NT2/D1 (cell line): ENCODE data around the gene VIM.
"Not testable (repeated sequence)": the region's sequence is repeated elsewhere in the genome, so short reads cannot be mapped to it uniquely, and the experiment has no call there.

Experiments
- DNase-seq: peaks from one replicate; pipeline ENCODE4 v3.0.0-alpha.2; 2011; ENCODE audit warnings: low read depth, low spot score
- H3K27me3 ChIP-seq: 2 replicates; pipeline ENCODE4 v1.6.0; 2011; ENCODE audit warnings: mild to moderate bottlenecking; ENCODE audit not compliant: insufficient read length, insufficient read depth
- H3K36me3 ChIP-seq: 2 replicates; pipeline ENCODE4 v1.6.1; 2011; ENCODE audit warnings: mild to moderate bottlenecking, low read length, mixed read lengths; ENCODE audit not compliant: insufficient read depth, insufficient read length
- H3K4me1 ChIP-seq: 2 replicates; pipeline ENCODE4 v1.5.1; 2011; ENCODE audit not compliant: insufficient read depth, insufficient read length
- H3K4me3 ChIP-seq: 2 replicates; pipeline ENCODE4 v1.5.1; 2011; ENCODE audit warnings: low read depth; ENCODE audit not compliant: insufficient read length
- H3K9ac ChIP-seq: 2 replicates; pipeline ENCODE4 v1.6.0; 2011; ENCODE audit warnings: low read depth; ENCODE audit not compliant: insufficient read length
- H3K9me3 ChIP-seq: 2 replicates; pipeline ENCODE4 v1.5.1; 2011; ENCODE audit warnings: mild to moderate bottlenecking, low read length; ENCODE audit not compliant: insufficient read depth
- SUZ12 ChIP-seq: IDR thresholded peaks from 2 replicates; pipeline ENCODE4 v1.6.1; 2011; ENCODE audit not compliant: insufficient read length, insufficient read depth; ENCODE audit errors: extremely low read depth
- YY1 ChIP-seq: IDR thresholded peaks from 2 replicates; pipeline ENCODE4 v1.6.1; 2011; ENCODE audit not compliant: insufficient read length, insufficient read depth
- ZNF274 ChIP-seq: IDR thresholded peaks from 2 replicates; pipeline ENCODE4 v1.6.1; 2011; ENCODE audit warnings: mild to moderate bottlenecking, low read depth, low read length

Gene VIM

DNA sequence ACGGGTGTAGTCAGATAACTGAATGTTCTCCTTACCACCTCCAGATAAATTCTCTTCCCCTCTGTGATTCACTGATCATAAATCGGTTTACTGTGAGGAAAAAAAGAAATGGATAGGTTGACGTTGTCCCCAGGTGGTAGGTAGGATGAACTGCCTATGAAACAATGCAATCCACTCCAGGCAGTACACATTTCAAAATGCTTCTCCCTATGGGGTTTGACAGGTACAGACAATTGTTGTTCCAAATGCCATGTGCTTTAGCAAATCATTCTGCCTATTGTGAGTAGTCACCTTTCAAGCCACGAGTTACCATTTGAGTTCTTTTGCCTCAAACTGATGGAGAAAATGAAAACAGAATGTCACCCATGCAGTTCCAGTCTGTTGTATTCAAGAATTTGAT, 21.8 kb downstream of the VIM start:
- DNase-seq = no peak
- no peaks in the 10 kb centered on the region for H3K4me1 ChIP-seq
- H3K9me3 ChIP-seq = peaks cover 10% of the 10 kb centered on the region
- H3K27me3 ChIP-seq = no peaks in the 10 kb centered on the region
- H3K9ac ChIP-seq = no peak overlapping the region
- H3K4me3 ChIP-seq = no peak overlapping the region
- no peaks in the 10 kb centered on the region for H3K36me3 ChIP-seq
- TF ChIP-seq SUZ12 = no peak
- TF ChIP-seq YY1 = no peak
- no peak for TF ChIP-seq ZNF274

- H3K9ac ChIP-seq = no peak overlapping the region
- TF ChIP-seq YY1 (no peak), SUZ12 (no peak), ZNF274 (no peak)
- DNase-seq = no peak
- no peak overlapping the region for H3K4me3 ChIP-seq
- no peaks in the 10 kb centered on the region for H3K36me3 ChIP-seq
- H3K4me1 ChIP-seq = no peaks in the 10 kb centered on the region
- no peaks in the 10 kb centered on the region for H3K27me3 ChIP-seq
- H3K9me3 ChIP-seq = peaks cover 10% of the 10 kb centered on the region
Measured at GRCh38 chr10:17250736-17251135, 22.7 kb downstream of the VIM start.

- not testable (repeated sequence) for H3K9ac ChIP-seq, H3K9me3 ChIP-seq, H3K27me3 ChIP-seq, H3K4me3 ChIP-seq, H3K4me1 ChIP-seq, H3K36me3 ChIP-seq, DNase-seq
Measured at GRCh38 chr10:17254543-17255050, 26.6 kb downstream of the VIM start.

- DNase-seq = no peak
- peak; percentile 23; the same call in 1 of the 2 replicates for TF ChIP-seq ZNF274
- no peak for TF ChIP-seq SUZ12
Measured at GRCh38 chr10:17255512-17255911, 27.5 kb downstream of the VIM start.

DNA sequence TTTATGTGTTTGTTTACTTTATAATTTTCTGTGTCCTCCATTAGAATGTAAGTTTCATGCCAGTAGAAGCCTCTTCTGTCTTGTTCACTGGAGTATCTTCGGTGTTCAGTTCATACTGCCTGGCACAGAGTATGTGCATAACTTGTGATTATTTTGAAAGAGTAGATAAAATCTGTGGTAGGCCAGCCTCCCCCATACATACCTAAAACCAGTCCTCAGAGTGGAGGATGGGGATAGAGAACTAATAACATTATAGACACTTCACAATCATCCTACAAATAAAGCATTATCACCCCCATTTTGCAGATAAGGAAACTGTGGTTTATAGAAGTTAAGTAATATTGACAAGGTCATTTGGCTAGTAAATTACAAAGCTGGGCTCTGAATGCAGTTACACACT, 28.0 kb downstream of the VIM start:
- no peaks in the 10 kb centered on the region for H3K4me1 ChIP-seq
- DNase-seq = no peak

More at GRCh38 chr10:17255512-17255911, 27.5 kb downstream of the VIM start:
- no peak overlapping the region for H3K4me3 ChIP-seq
- peaks cover 2% of the 10 kb centered on the region for H3K9me3 ChIP-seq
- H3K9ac ChIP-seq = no peak overlapping the region
- H3K27me3 ChIP-seq = no peaks in the 10 kb centered on the region
- H3K4me1 ChIP-seq = no peaks in the 10 kb centered on the region
- H3K36me3 ChIP-seq = no peaks in the 10 kb centered on the region

DNA sequence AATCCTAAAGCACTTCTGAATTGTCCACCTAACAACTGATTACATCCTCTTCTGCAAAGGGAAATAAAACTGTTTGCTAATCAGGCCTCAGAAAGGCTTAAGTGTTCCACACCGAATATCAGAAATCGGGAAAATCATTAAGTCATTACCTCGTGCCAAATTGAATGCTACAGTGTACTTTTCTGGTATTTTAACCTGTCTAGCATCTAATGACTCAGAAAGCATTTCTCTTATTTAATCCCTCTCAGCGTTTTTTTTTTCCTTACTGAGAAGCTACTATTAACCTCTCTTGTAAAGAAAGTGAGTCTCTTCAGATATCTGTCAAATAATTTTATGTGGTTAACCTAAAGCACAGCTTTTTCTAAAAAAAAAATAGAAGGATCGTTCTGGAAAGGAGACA, 28.6 kb downstream of the VIM start:
- no peak for DNase-seq

More for the DNA sequence above, 28.0 kb downstream of the VIM start:
- Histone ChIP-seq H3K9ac (no peak overlapping the region), H3K27me3 (no peaks in the 10 kb centered on the region), H3K9me3 (peaks cover 8% of the 10 kb centered on the region), H3K36me3 (no peaks in the 10 kb centered on the region), H3K4me3 (no peak overlapping the region)
- TF ChIP-seq YY1 (no peak), ZNF274 (no peak), SUZ12 (no peak)

DNA sequence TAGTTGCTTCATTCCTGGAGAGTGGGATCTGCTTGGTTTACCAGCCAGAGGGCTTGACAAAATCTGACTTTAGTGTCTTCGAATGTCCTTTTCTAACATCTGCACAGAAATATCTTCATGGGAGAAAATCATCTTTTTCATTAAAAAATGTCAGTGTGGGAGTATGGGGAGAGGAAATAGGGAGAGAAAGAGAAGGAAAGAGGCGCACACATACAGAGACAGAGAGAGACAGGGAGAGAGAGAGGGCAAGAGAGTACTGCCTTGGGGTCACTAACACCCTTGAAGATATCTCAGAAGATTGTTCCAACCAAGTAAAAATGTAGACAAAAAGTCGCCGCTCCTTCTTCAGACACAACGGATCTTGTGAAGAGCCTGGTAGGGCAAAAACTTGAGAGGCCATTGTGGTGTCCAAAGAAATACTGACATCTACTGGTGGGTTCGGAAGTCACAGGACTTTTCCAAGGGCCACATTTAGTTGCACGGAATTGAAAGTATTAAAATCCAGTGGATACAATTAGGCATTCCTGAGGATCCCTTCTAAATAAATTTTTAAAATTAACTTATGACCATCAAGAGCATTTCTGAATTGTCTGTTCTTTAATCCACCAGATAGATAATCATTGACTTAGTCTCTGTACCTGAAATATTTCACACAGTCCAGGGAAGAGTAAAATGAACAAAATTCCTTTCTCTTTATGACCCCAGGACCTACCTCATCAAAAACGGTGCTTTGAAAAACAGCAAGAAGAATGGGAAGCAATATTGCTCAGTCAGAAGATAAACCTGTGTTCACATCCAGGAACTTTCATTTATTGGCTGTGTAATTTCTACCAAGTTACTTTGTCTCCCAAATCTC, 29.7 kb downstream of the VIM start:
- peak; percentile 44 for DNase-seq
- H3K9ac ChIP-seq = peak overlapping the region; percentile 45
- H3K36me3 ChIP-seq = no peaks in the 10 kb centered on the region
- peaks cover 24% of the 10 kb centered on the region for H3K9me3 ChIP-seq
- TF ChIP-seq YY1 (no peak), ZNF274 (no peak), SUZ12 (no peak)
- no peak overlapping the region for H3K4me3 ChIP-seq
- no peaks in the 10 kb centered on the region for H3K4me1 ChIP-seq
- no peaks in the 10 kb centered on the region for H3K27me3 ChIP-seq

More for the DNA sequence above, 28.6 kb downstream of the VIM start:
- H3K4me1 ChIP-seq = no peaks in the 10 kb centered on the region
- no peak for TF ChIP-seq YY1
- no peak for TF ChIP-seq ZNF274
- no peak for TF ChIP-seq SUZ12
- H3K27me3 ChIP-seq = no peaks in the 10 kb centered on the region
- peaks cover 14% of the 10 kb centered on the region for H3K9me3 ChIP-seq
- H3K4me3 ChIP-seq = no peak overlapping the region
- H3K36me3 ChIP-seq = no peaks in the 10 kb centered on the region
- H3K9ac ChIP-seq = no peak overlapping the region
